Suppressor macrophage (primary cell): ENCODE measurements around the gene MUC13.

ENCODE experiments used
- DNase-seq, 4 experiments: peaks; one replicate each; pipeline ENCODE4 v3.0.0-alpha.2; 2020 to 2022

Gene MUC13

GRCh38 chr3:124950026-124950425 lies 15.5 kb upstream of the MUC13 start:
- DNase-seq, result no peak

GRCh38 chr3:124942613-124943012 lies 8.1 kb upstream of the MUC13 start:
- peak in 2 of 4 experiments; percentile 19 to 23 for DNase-seq

- DNase-seq, result peak; percentile 43 to 72 (median 58)
These were observed 7.2 kb upstream of the MUC13 start for GRCh38 chr3:124941771-124942170.

GRCh38 chr3:124939661-124940060 lies 5.1 kb upstream of the MUC13 start:
- no peak for DNase-seq

- DNase-seq, result no peak
These were observed 4.3 kb upstream of the MUC13 start for GRCh38 chr3:124938896-124939295.

- no peak for DNase-seq
These were observed 2.5 kb upstream of the MUC13 start for GRCh38 chr3:124937049-124937448.

- DNase-seq, result no peak
These were observed 1.4 kb upstream of the MUC13 start for GRCh38 chr3:124935794-124936542.

GRCh38 chr3:124935264-124935663 lies 713 bp upstream of the MUC13 start:
- DNase-seq, result peak in 2 of 4 experiments; percentile 13 to 14

- DNase-seq, result peak; percentile 77 to 84 (median 82)
These were observed 6.0 kb downstream of the MUC13 start for GRCh38 chr3:124928333-124929202.

GRCh38 chr3:124927574-124928045 lies 6.9 kb downstream of the MUC13 start:
- no peak for DNase-seq

- peak; percentile 45 to 78 (median 62) for DNase-seq
These were observed 8.0 kb downstream of the MUC13 start for GRCh38 chr3:124926426-124927101.

- no peak for DNase-seq
These were observed 9.8 kb downstream of the MUC13 start for GRCh38 chr3:124924741-124925140.

GRCh38 chr3:124923833-124924232 lies 10.7 kb downstream of the MUC13 start:
- no peak for DNase-seq

GRCh38 chr3:124920718-124921117 lies 13.8 kb downstream of the MUC13 start:
- DNase-seq, result no peak

GRCh38 chr3:124919756-124920155 lies 14.8 kb downstream of the MUC13 start:
- DNase-seq, result no peak

- no peak for DNase-seq
These were observed 16.0 kb downstream of the MUC13 start for GRCh38 chr3:124918524-124918923.

- peak; percentile 48 to 71 (median 64) for DNase-seq
These were observed 17.6 kb downstream of the MUC13 start for GRCh38 chr3:124916837-124917409.

- DNase-seq, result no peak
These were observed 19.3 kb downstream of the MUC13 start for GRCh38 chr3:124915254-124915653.

- DNase-seq, result no peak
These were observed 26.6 kb downstream of the MUC13 start for GRCh38 chr3:124907957-124908356.

- peak in 3 of 4 experiments; percentile 25 to 55 (median 33) for DNase-seq
These were observed 29.6 kb downstream of the MUC13 start for GRCh38 chr3:124904835-124905492.

- DNase-seq, result no peak
These were observed 30.4 kb downstream of the MUC13 start for GRCh38 chr3:124903896-124904834.
